B cell (primary cell): ENCODE results near the gene RGS6. TPM values are rescaled to one million over a fixed set of nuclear protein-coding genes. Genes with fewer than 3 reads are reported as not detected.

ENCODE experiments used
- ATAC-seq: fragments of 200-7000 bp; cut with Tn5 transposase; one replicate; pipeline ENCODE4 v1.10.0; 2021; ENCODE audit warnings: low read depth, mild to moderate bottlenecking, moderate number of reproducible peaks, moderate library complexity
- CTCF ChIA-PET: fragments of 350-600 bp; sonication (Branson Sonifier 250); formaldehyde crosslinking; loops from one replicate; lab custom pipeline; 2021; ENCODE audit warnings: antibody characterized with exemption, inconsistent platforms; lab: Charles Lee
- POLR2A ChIA-PET: fragments of 350-600 bp; sonication (Branson Sonifier 250); formaldehyde crosslinking; loops from one replicate; lab custom pipeline; 2021; ENCODE audit warnings: antibody characterized with exemption; lab: Charles Lee
- DNase-seq: peaks from one replicate; pipeline ENCODE4 v3.0.0; 2013
- H2AFZ ChIP-seq: 2 replicates; pipeline ENCODE4 v1.6.1; 2012; ENCODE audit warnings: mild to moderate bottlenecking, low read depth, low read length; ENCODE audit not compliant: insufficient read depth, poor library complexity, severe bottlenecking
- H3K27ac ChIP-seq, 2 donors: 1 replicate in 1 of 2; 2 replicates in 1 of 2; pipeline ENCODE4 v1.5.1; 2012 to 2013; ENCODE audit warnings: low read length in 2 of 2, mild to moderate bottlenecking in 2 of 2, moderate library complexity in 1 of 2
- H3K27me3 ChIP-seq, 4 experiments: fragments of 200-600 bp in 1 of 4; sonication (generic) in 1 of 4; replicated peaks in 1 of 4; 1 replicate in 2 of 4; 2 replicates in 2 of 4; pipeline versions ENCODE4 v1.6.1 to v1.7.0; 2013 to 2016; ENCODE audit warnings: low read length in 3 of 4, mild to moderate bottlenecking in 2 of 4, mixed read lengths in 1 of 4, moderate library complexity in 1 of 4; ENCODE audit not compliant: insufficient read depth in 4 of 4, control insufficient read depth in 3 of 4; ENCODE audit errors: control extremely low read depth in 1 of 4
- H3K36me3 ChIP-seq, 2 experiments: replicated peaks in 1 of 2; 1 replicate in 1 of 2; 2 replicates in 1 of 2; pipeline versions ENCODE4 v1.6.1 to v1.7.1; 2013; ENCODE audit warnings: low read length in 1 of 2; ENCODE audit not compliant: insufficient read depth in 2 of 2, control insufficient read depth in 1 of 2; ENCODE audit errors: control extremely low read depth in 1 of 2, extremely low read depth in 1 of 2
- H3K4me1 ChIP-seq, 2 donors: fragments of 200-600 bp in 1 of 2; sonication (generic) in 1 of 2; 1 replicate in 1 of 2; 2 replicates in 1 of 2; pipeline versions ENCODE4 v1.5.1 to v1.6.1; 2013 to 2017; ENCODE audit warnings: low read length in 2 of 2; ENCODE audit not compliant: control insufficient read depth in 2 of 2, insufficient read depth in 2 of 2
- H3K4me2 ChIP-seq: replicated peaks from 2 replicates; pipeline ENCODE3; 2012; ENCODE audit warnings: mild to moderate bottlenecking, low read depth, low read length; ENCODE audit not compliant: poor library complexity, severe bottlenecking
- H3K4me3 ChIP-seq, 5 experiments: fragments of 200-600 bp in 1 of 5; sonication (generic) in 1 of 5; 1 replicate in 3 of 5; 2 replicates in 2 of 5; pipeline versions ENCODE4 v1.5.1 to v1.7.0; 2011 to 2016; ENCODE audit warnings: low read length in 4 of 5, mild to moderate bottlenecking in 4 of 5, low read depth in 2 of 5, control low read depth in 1 of 5, moderate library complexity in 1 of 5; ENCODE audit not compliant: insufficient read depth in 1 of 5; ENCODE audit errors: control extremely low read depth in 1 of 5, extremely low read depth in 1 of 5
- H3K79me2 ChIP-seq: fragments of 200-600 bp; sonication (generic); one replicate; pipeline ENCODE4 v1.6.0; 2016; ENCODE audit warnings: low read length; ENCODE audit not compliant: control insufficient read depth, insufficient read depth
- H3K9ac ChIP-seq: fragments of 200-600 bp; sonication (generic); 2 replicates; pipeline ENCODE4 v1.6.1; 2017; ENCODE audit warnings: mild to moderate bottlenecking, low read length, moderate library complexity
- H3K9me3 ChIP-seq, 3 donors: one replicate each; pipeline versions ENCODE4 v1.6.1 to v1.7.1; 2013; ENCODE audit warnings: low read length in 2 of 3; ENCODE audit not compliant: control insufficient read depth in 2 of 3, insufficient read depth in 1 of 3; ENCODE audit errors: control extremely low read depth in 1 of 3
- H4K20me1 ChIP-seq: 2 replicates; pipeline ENCODE4 v1.6.0; 2012; ENCODE audit warnings: mild to moderate bottlenecking, low read length; ENCODE audit not compliant: insufficient read depth, control insufficient read depth, poor library complexity, severe bottlenecking
- H3K27ac Mint-ChIP-seq: one replicate; pipeline ENCODE4 v1.8.0; 2021; ENCODE audit warnings: mixed read lengths
- H3K27me3 Mint-ChIP-seq: one replicate; pipeline ENCODE4 v1.8.0; 2021; ENCODE audit warnings: mixed read lengths
- H3K4me1 Mint-ChIP-seq: one replicate; pipeline ENCODE4 v1.8.0; 2021; ENCODE audit warnings: mixed read lengths
- H3K4me3 Mint-ChIP-seq: one replicate; pipeline ENCODE4 v1.8.0; 2021; ENCODE audit warnings: mixed read lengths
- H3K9me3 Mint-ChIP-seq: one replicate; pipeline ENCODE4 v1.8.0; 2022; ENCODE audit warnings: mixed read lengths; ENCODE audit not compliant: insufficient read depth
- CTCF ChIP-seq: fragments of 200-600 bp; IDR thresholded peaks from one replicate; pipeline ENCODE4 v1.8.0; 2022; ENCODE audit warnings: antibody characterized with exemption, mild to moderate bottlenecking
- EZH2 ChIP-seq: IDR thresholded peaks from 2 replicates; pipeline ENCODE4 v1.6.1; 2012; ENCODE audit warnings: borderline replicate concordance, low read depth, mild to moderate bottlenecking, moderate library complexity, low read length; ENCODE audit not compliant: insufficient read depth, poor library complexity, severe bottlenecking
- WGBS: methylation state at CpG from one replicate; pipeline ENCODE4 v1.1.5; 2013; ENCODE audit warnings: missing lambda C conversion rate; ENCODE audit not compliant: insufficient coverage; 5-methylcytosine and 5-hydroxymethylcytosine counted together
- intact Hi-C: fragments of 100-400 bp; cut with micrococcal nuclease; formaldehyde crosslinking; loops from one replicate; pipeline ENCODE4 v1.10.0; 2022
- polyA plus RNA-seq: library from polyadenylated mRNA; depleted of rRNA; stranded (reverse); fragments of >200 nt; gene quantifications from 2 replicates; pipeline ENCODE4 v1.2.3, GENCODE V29; 2012
- total RNA-seq, 2 donors: library from RNA; stranded (reverse); fragments of 120-200 nt in 1 of 2; gene quantifications; 1 replicate in 1 of 2; 2 replicates in 1 of 2; pipeline versions ENCODE4 v1.2.3 to v1.2.4, GENCODE V29; 2013 to 2022

Gene RGS6
- total and polyA plus RNA-seq, 2 donors (not counting 1 experiment from before 2014, with no cell fraction given) = 0.07 TPM; not detected in 1

- Histone ChIP-seq H3K4me1 (no peaks in the 10 kb centered on the region), H3K27me3 (peaks cover 0 to 3% (median 0%) of the 10 kb centered on the region in 4 experiments), H3K36me3 (no peaks in the 10 kb centered on the region), H3K4me3 (no peak overlapping the region), H2AFZ (no peak overlapping the region), H3K27ac (no peak overlapping the region), H3K79me2 (no peaks in the 10 kb centered on the region), H3K4me2 (no peak overlapping the region), H4K20me1 (no peaks in the 10 kb centered on the region), H3K9me3 (peaks cover 0 to 4% (median 0%) of the 10 kb centered on the region in 3 donors), H3K9ac (no peak overlapping the region)
- no peak for ATAC-seq
- ChIA-PET POLR2A (no interaction called here), CTCF (no interaction called here)
- Mint-ChIP-seq H3K27ac (no peak overlapping the region), H3K4me3 (no peak overlapping the region), H3K27me3 (peaks cover 29% of the 10 kb centered on the region), H3K4me1 (no peaks in the 10 kb centered on the region), H3K9me3 (no peaks in the 10 kb centered on the region)
- WGBS = 28% methylated on average over 3 of the region's 4 CpGs
- intact Hi-C loops = no loop called here
- no peak for DNase-seq
- TF ChIP-seq CTCF = no peak
- TF ChIP-seq EZH2 = no peak
These were observed 10.9 kb downstream of the RGS6 start for GRCh38 chr14:71942904-71943694.

- ChIA-PET CTCF (no interaction called here), POLR2A (no interaction called here)
- H3K36me3 ChIP-seq = no peaks in the 10 kb centered on the region
- no peak overlapping the region for H2AFZ ChIP-seq
- no peak overlapping the region for H3K4me3 Mint-ChIP-seq
- no peak for DNase-seq
- H3K4me1 Mint-ChIP-seq = no peaks in the 10 kb centered on the region
- H3K27ac ChIP-seq = no peak overlapping the region
- no peaks in the 10 kb centered on the region for H3K79me2 ChIP-seq
- H3K9ac ChIP-seq = no peak overlapping the region
- peaks cover 0 to 3% (median 0%) of the 10 kb centered on the region in 4 experiments for H3K27me3 ChIP-seq
- no peaks in the 10 kb centered on the region for H3K4me1 ChIP-seq
- H3K9me3 ChIP-seq = peaks cover 0 to 4% (median 0%) of the 10 kb centered on the region in 3 donors
- H3K27me3 Mint-ChIP-seq = peaks cover 32% of the 10 kb centered on the region
- no CpG with 5 or more reads among the region's 1 CpG for WGBS
- H3K4me3 ChIP-seq = no peak overlapping the region
- no peaks in the 10 kb centered on the region for H3K9me3 Mint-ChIP-seq
- H3K27ac Mint-ChIP-seq = no peak overlapping the region
- TF ChIP-seq EZH2 (no peak), CTCF (no peak)
- no peak overlapping the region for H3K4me2 ChIP-seq
- intact Hi-C loops = no loop called here
- ATAC-seq = no peak
- H4K20me1 ChIP-seq = no peaks in the 10 kb centered on the region
These were observed 11.4 kb downstream of the RGS6 start for GRCh38 chr14:71943695-71944018.
